K562 (cell line): ENCODE measurements around the gene RTP5. TPM values are rescaled to one million over a fixed set of nuclear protein-coding genes. Genes with fewer than 3 reads are reported as not detected.

Experiments used
- ATAC-seq: fragments of 200-7000 bp; cut with Tn5 transposase; 3 replicates; pipeline ENCODE4 v1.9.1; 2020; ENCODE audit warnings: moderate library complexity
- BruUV-seq: library from RNA; stranded (reverse); fragments of 400-500 nt; replicated peaks from 2 replicates; lab custom pipeline; 2021; lab: Mats Ljungman, UMichigan
- CTCF ChIA-PET: fragments of 300-600 bp; formaldehyde crosslinking; extraction: SDS; loops from one replicate; lab custom pipeline; 2021; ENCODE audit warnings: low intra/inter-chr PET ratio; lab: Yijun Ruan, JAX
- POLR2A ChIA-PET: fragments of 300-600, 350-650 bp; sonication (Branson Sonifier 250); formaldehyde crosslinking; extraction: SDS; loops from one replicate; lab custom pipeline; 2021; ENCODE audit warnings: antibody characterized with exemption, inconsistent platforms; lab: Yijun Ruan, JAX
- DNase-seq, 4 experiments: peaks; one replicate each; pipeline versions ENCODE4 v3.0.0 to v3.0.0-alpha.2; 2011 to 2018; ENCODE audit warnings: low spot score in 3 of 4, mixed read lengths in 3 of 4; ENCODE audit errors: extremely low read depth in 1 of 4
- FAIRE-seq: peaks from 2 replicates; lab custom pipeline; 2011; peaks lifted over from hg19 to GRCh38; lab: Jason Lieb, UNC
- H2AFZ ChIP-seq: 2 replicates; pipeline ENCODE4 v1.6.0; 2011; ENCODE audit warnings: low read depth, low read length, control low read depth, inconsistent platforms
- H3K27ac ChIP-seq: fragments of 200-600 bp; 3 replicates; pipeline ENCODE4 v1.8.0; 2011; ENCODE audit warnings: low read depth, mild to moderate bottlenecking, control low read depth, inconsistent platforms, low read length, moderate library complexity, mixed read lengths; ENCODE audit errors: extremely low read depth
- H3K27me3 ChIP-seq, 2 experiments: fragments of 300-600 bp in 1 of 2; 2 replicates in 1 of 2; 3 replicates in 1 of 2; pipeline versions ENCODE4 v1.6.0 to v1.8.0; 2011; ENCODE audit warnings: inconsistent platforms in 2 of 2, low read length in 2 of 2, mild to moderate bottlenecking in 1 of 2, mixed read lengths in 1 of 2, moderate library complexity in 1 of 2; ENCODE audit not compliant: control insufficient read depth in 2 of 2, insufficient read depth in 2 of 2
- H3K36me3 ChIP-seq: fragments of 300-600 bp; 3 replicates; pipeline ENCODE4 v1.8.0; 2011; ENCODE audit warnings: mild to moderate bottlenecking, low read length, inconsistent platforms; ENCODE audit not compliant: control insufficient read depth, insufficient read depth
- H3K4me1 ChIP-seq, 2 experiments: fragments of 200-600 bp in 1 of 2; replicated peaks in 1 of 2; 2 replicates in 1 of 2; 3 replicates in 1 of 2; pipeline versions ENCODE4 v1.5.1 to v1.8.0; 2011; ENCODE audit warnings: inconsistent platforms in 2 of 2, low read length in 2 of 2, mild to moderate bottlenecking in 1 of 2, mixed read lengths in 1 of 2, moderate library complexity in 1 of 2; ENCODE audit not compliant: control insufficient read depth in 2 of 2, insufficient read depth in 2 of 2
- H3K4me2 ChIP-seq: 2 replicates; pipeline ENCODE4 v1.6.1; 2011; ENCODE audit warnings: low read length, control low read depth, inconsistent platforms, mixed read lengths; ENCODE audit not compliant: insufficient read depth
- H3K4me3 ChIP-seq: fragments of 200-600 bp; sonication (generic), shearing (Covaris generic); 2 replicates; pipeline ENCODE4 v1.5.1; 2016; ENCODE audit warnings: control low read depth, inconsistent platforms
- H3K79me2 ChIP-seq: fragments of 200-600 bp; 3 replicates; pipeline ENCODE4 v1.8.0; 2011; ENCODE audit warnings: low read length, inconsistent platforms; ENCODE audit not compliant: control insufficient read depth, insufficient read depth
- H3K9ac ChIP-seq, 2 experiments: 2 replicates each; pipeline versions ENCODE4 v1.6.0 to v1.6.1; 2011; ENCODE audit warnings: low read depth in 2 of 2, low read length in 2 of 2, control low read depth in 1 of 2, inconsistent platforms in 1 of 2, mild to moderate bottlenecking in 1 of 2, mixed read lengths in 1 of 2; ENCODE audit not compliant: insufficient read depth in 1 of 2
- H3K9me1 ChIP-seq: one replicate; pipeline ENCODE4 v1.6.0; 2011; ENCODE audit warnings: inconsistent platforms, mild to moderate bottlenecking, low read length, moderate library complexity; ENCODE audit not compliant: control insufficient read depth, insufficient read depth
- H3K9me3 ChIP-seq: replicated peaks from 2 replicates; pipeline ENCODE4 v1.5.1; 2011; ENCODE audit warnings: low read depth, low read length, inconsistent platforms; ENCODE audit not compliant: control insufficient read depth, insufficient read depth
- H4K20me1 ChIP-seq: replicated peaks from 2 replicates; pipeline ENCODE4 v1.6.1; 2011; ENCODE audit warnings: low read length, inconsistent platforms, mixed read lengths; ENCODE audit not compliant: control insufficient read depth, insufficient read depth
- CC2D1A ChIP-seq: fragments of 450-650 bp; IDR thresholded peaks from 2 replicates; pipeline ENCODE4 v1.6.1; 2017; ENCODE audit warnings: mild to moderate bottlenecking
- FUS ChIP-seq: fragments of 200-400 bp; formaldehyde crosslinking; optimal IDR thresholded peaks from 2 replicates; pipeline ENCODE3; 2017; ENCODE audit warnings: low read depth, low read length
- HDAC3 ChIP-seq: fragments of 450-650 bp; IDR thresholded peaks from 2 replicates; pipeline ENCODE4 v1.6.1; 2018; ENCODE audit warnings: borderline replicate concordance, mild to moderate bottlenecking, moderate library complexity; ENCODE audit not compliant: partially characterized antibody
- KAT8 ChIP-seq: fragments of 450-650 bp; IDR thresholded peaks from 2 replicates; pipeline ENCODE4 v1.6.1; 2016; ENCODE audit warnings: low read depth, mild to moderate bottlenecking
- MCM2 ChIP-seq: fragments of 450-650 bp; IDR thresholded peaks from 2 replicates; pipeline ENCODE4 v1.6.1; 2017; ENCODE audit warnings: low read depth, mild to moderate bottlenecking
- PRPF4 ChIP-seq: fragments of 200-400 bp; formaldehyde crosslinking; IDR thresholded peaks from one replicate; pipeline ENCODE4 v1.6.1; 2017; ENCODE audit warnings: low read length, low read depth, mild to moderate bottlenecking; ENCODE audit not compliant: insufficient read depth, poor library complexity, severe bottlenecking
- ZNF696 ChIP-seq: fragments of 250-450 bp; sonication (Bioruptor Pico); conservative IDR thresholded peaks from 2 replicates; pipeline ENCODE4 v1.4.0; 2020; ENCODE audit warnings: mild to moderate bottlenecking, moderate library complexity
- WGBS: fragments of 100-300 bp; shearing (Covaris generic); methylation state at CpG from one replicate; pipeline ENCODE4 v1.1.6; 2016; ENCODE audit warnings: low coverage, mixed read lengths; ENCODE audit not compliant: insufficient coverage; ENCODE audit errors: missing lambda C conversion rate; 5-methylcytosine and 5-hydroxymethylcytosine counted together
- in situ Hi-C: fragments of 300-500 bp; cut with MboI; formaldehyde crosslinking; loops from 4 replicates; pipeline ENCODE4 v1.15.0; 2018; ENCODE audit warnings: inconsistent platforms, mixed read lengths
- intact Hi-C: fragments of 100-400 bp; cut with micrococcal nuclease; formaldehyde crosslinking; loops from 2 replicates; pipeline ENCODE4 v1.14.2; 2022
- polyA plus RNA-seq, 8 experiments: library from polyadenylated mRNA; depleted of rRNA in 4 of 8; stranded (reverse) in 5 of 8; unstranded in 3 of 8; fragments of >200 nt; fragmentation: Nextera tagmentation in 2 of 8; fragmentation: Illumina TruSeq in 1 of 8; extraction: Ambion mirVana in 2 of 8; extraction: Trizol in 1 of 8; gene quantifications; 2 replicates each; pipeline versions ENCODE4 v1.2.1 to v1.2.3, GENCODE V29; 2011 to 2014; ENCODE audit warnings: inconsistent platforms in 1 of 8, missing spikeins in 1 of 8
- total RNA-seq, 7 experiments: library from RNA; depleted of rRNA in 6 of 7; stranded (reverse); fragments of >200 nt in 6 of 7; fragmentation: Illumina TruSeq in 2 of 7; extraction: Trizol in 2 of 7; gene quantifications; 2 replicates each; pipeline versions ENCODE4 v1.2.1 to v1.2.3, GENCODE V29; 2011 to 2021; ENCODE audit warnings: low replicate concordance in 1 of 7

Gene RTP5
- total and polyA plus RNA-seq, 9 of the 15 experiments (the other 6 are each of a cell fraction or from before 2014, with no cell fraction given): not detected

DNA sequence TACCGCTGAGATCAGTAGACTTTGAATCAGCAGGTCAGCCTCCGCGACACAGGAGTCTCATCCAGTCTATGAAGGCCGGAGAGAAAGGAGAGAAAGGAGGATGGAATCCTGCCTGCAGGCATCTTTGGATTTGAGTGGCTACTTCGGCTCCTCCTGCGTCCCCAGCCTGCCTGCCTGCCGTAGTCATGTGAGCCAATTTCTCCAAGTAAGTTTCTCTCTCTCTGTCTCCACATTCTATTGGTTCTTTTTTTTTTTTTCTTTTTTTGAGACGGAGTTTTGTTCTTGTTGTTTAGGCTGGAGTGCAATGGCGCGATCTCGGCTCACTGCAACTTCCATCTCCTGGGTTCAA lies 27.5 kb upstream of the RTP5 start:
- no peak for FAIRE-seq
- WGBS: 78% methylated on average over 5 of the region's 11 CpGs
- ATAC-seq: no peak
- H3K27me3 ChIP-seq: no peaks in the 10 kb centered on the region
- TF ChIP-seq HDAC3: no peak
- no peak for TF ChIP-seq CC2D1A
- no peak for TF ChIP-seq MCM2
- no peak for TF ChIP-seq PRPF4
- TF ChIP-seq KAT8: no peak
- TF ChIP-seq ZNF696 (CRISPR knock-in tag): no peak
- TF ChIP-seq, all 486 proteins: peak for 0
- Histone ChIP-seq H3K4me1 (peaks cover 8 to 39% of the 10 kb centered on the region in 2 experiments), H3K4me3 (no peak overlapping the region), H3K9me3 (no peaks in the 10 kb centered on the region), H3K4me2 (no peak overlapping the region), H3K9me1 (no peaks in the 10 kb centered on the region), H2AFZ (0 out of 2 replicates have a peak overlapping the region, but pooled peaks have one; percentile 51), H3K27ac (no peak overlapping the region), H3K36me3 (no peaks in the 10 kb centered on the region), H3K9ac (no peak overlapping the region), H4K20me1 (no peaks in the 10 kb centered on the region), H3K79me2 (peaks cover 15% of the 10 kb centered on the region; the same call in 2 of the 3 replicates)
- intact Hi-C loops (no loop called here), in situ Hi-C loops (no loop called here)
- BruUV-seq: no TSS peak
- POLR2A ChIA-PET: interaction anchor here (0.6 to 0.7 kb wide), 2 partner anchors 101 to 194 kb away, joined by 3 to 5 read pairs; no protein-coding TSS in a partner anchor
- DNase-seq: no peak
- CTCF ChIA-PET: no interaction called here

DNA sequence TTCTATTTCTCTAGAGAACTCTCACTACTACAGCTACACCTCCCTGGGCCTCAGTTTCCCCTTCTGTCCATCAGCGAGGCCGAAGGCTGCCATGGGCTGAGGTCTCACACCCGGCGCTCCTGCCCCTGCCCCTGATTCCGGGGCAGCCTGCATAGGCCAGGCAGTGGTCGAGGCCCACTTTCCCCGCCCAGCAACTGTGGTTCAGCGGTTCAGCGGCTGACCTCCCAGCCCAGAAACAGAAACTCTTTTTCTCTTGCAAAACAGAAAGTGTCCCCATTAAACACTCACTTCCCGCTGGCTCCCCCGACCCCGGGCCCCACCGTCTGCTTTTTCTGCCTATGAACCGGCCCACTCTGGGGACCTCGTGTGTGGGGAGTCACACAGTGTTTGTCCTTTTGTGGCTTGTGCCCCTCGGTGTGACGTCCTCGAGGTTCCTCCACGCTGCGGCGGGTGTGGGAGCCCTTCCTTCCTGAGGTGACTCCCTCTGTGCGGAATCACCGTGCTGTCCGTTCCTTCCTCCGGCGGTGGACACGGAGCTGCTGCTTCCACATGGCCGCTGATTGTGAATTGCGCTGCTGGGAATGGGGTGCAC lies 26.8 kb upstream of the RTP5 start:
- H2AFZ ChIP-seq: peak overlapping the region; percentile 59
- WGBS: 40% methylated on average over 3 of the region's 29 CpGs
- no peak overlapping the region for H3K4me3 ChIP-seq
- no peak for TF ChIP-seq FUS

More for the DNA sequence above, 26.8 kb upstream of the RTP5 start:
- no peaks in the 10 kb centered on the region for H3K27me3 ChIP-seq
- FAIRE-seq: no peak
- no peaks in the 10 kb centered on the region for H4K20me1 ChIP-seq
- intact Hi-C loops: no loop called here
- peak overlapping the region in 1 of 2 experiments; percentile 68; a peak in 2 of 4 replicates for H3K9ac ChIP-seq
- POLR2A ChIA-PET: no interaction called here
- no peak for DNase-seq
- H3K9me3 ChIP-seq: no peaks in the 10 kb centered on the region
- H3K36me3 ChIP-seq: no peaks in the 10 kb centered on the region
- H3K27ac ChIP-seq: peak overlapping the region; percentile 54; the same call in 1 of the 3 replicates
- ATAC-seq: no peak
- no peak overlapping the region for H3K4me2 ChIP-seq
- in situ Hi-C loops: no loop called here
- peaks cover 8 to 39% of the 10 kb centered on the region in 2 experiments for H3K4me1 ChIP-seq
- CTCF ChIA-PET: no interaction called here
- no TSS peak for BruUV-seq
- no peaks in the 10 kb centered on the region for H3K9me1 ChIP-seq
- H3K79me2 ChIP-seq: peaks cover 15% of the 10 kb centered on the region; the same call in 2 of the 3 replicates
